GM23338 (cell line): ENCODE measurements around the gene PERM1. TPM values are rescaled to one million over a fixed set of nuclear protein-coding genes. Genes with fewer than 3 reads are reported as not detected.
A peak's percentile ranks its signal among the peaks of the same experiment; 100 is the strongest.

Experiments used
- ATAC-seq: fragments of 200-7000 bp; cut with Tn5 transposase; 3 replicates; pipeline ENCODE4 v1.9.1; 2020
- DNase-seq: peaks from one replicate; pipeline ENCODE4 v3.0.0-alpha.2; 2015; ENCODE audit warnings: low spot score
- H2AFZ ChIP-seq: fragments of 200-600 bp; sonication (generic); 2 replicates; pipeline ENCODE4 v1.8.0; 2016; ENCODE audit warnings: antibody characterized with exemption, mild to moderate bottlenecking, moderate library complexity
- H3F3A ChIP-seq: fragments of 200-600 bp; sonication (generic); replicated peaks from 2 replicates; pipeline ENCODE4 v1.8.0; 2017; ENCODE audit warnings: antibody characterized with exemption, mixed run types, low read depth
- H3K27ac ChIP-seq: fragments of 200-600 bp; sonication (generic); 2 replicates; pipeline ENCODE4 v1.6.1; 2016; ENCODE audit warnings: low read depth
- H3K27me3 ChIP-seq: fragments of 200-600 bp; sonication (generic); 2 replicates; pipeline ENCODE4 v1.8.0; 2016; ENCODE audit warnings: mild to moderate bottlenecking, mixed run types, moderate library complexity; ENCODE audit not compliant: insufficient read depth
- H3K36me3 ChIP-seq: fragments of 200-600 bp; sonication (generic); 2 replicates; pipeline ENCODE4 v1.8.0; 2016; ENCODE audit warnings: mild to moderate bottlenecking; ENCODE audit not compliant: insufficient read depth
- H3K4me1 ChIP-seq: fragments of 200-600 bp; sonication (generic); 2 replicates; pipeline ENCODE4 v1.8.0; 2016; ENCODE audit warnings: mild to moderate bottlenecking, moderate library complexity; ENCODE audit not compliant: insufficient read depth
- H3K4me2 ChIP-seq: fragments of 200-600 bp; sonication (generic); 2 replicates; pipeline ENCODE4 v1.7.1; 2017; ENCODE audit warnings: mixed run types
- H3K4me3 ChIP-seq: fragments of 200-600 bp; sonication (generic); 2 replicates; pipeline ENCODE4 v1.6.1; 2016; ENCODE audit warnings: mixed run types
- H3K79me2 ChIP-seq: fragments of 200-600 bp; sonication (generic); replicated peaks from 2 replicates; pipeline ENCODE4 v1.8.0; 2017; ENCODE audit warnings: mild to moderate bottlenecking; ENCODE audit not compliant: insufficient read depth
- H3K9me2 ChIP-seq: fragments of 200-600 bp; sonication (generic); 2 replicates; pipeline ENCODE4 v1.8.0; 2017; ENCODE audit not compliant: insufficient read depth
- H4K20me1 ChIP-seq: fragments of 200-600 bp; sonication (generic); replicated peaks from 2 replicates; pipeline ENCODE4 v1.8.0; 2017; ENCODE audit warnings: mild to moderate bottlenecking; ENCODE audit not compliant: insufficient read depth
- H3K27ac Mint-ChIP-seq: 2 replicates; pipeline ENCODE4 v1.8.0; 2020; ENCODE audit warnings: inconsistent platforms, mild to moderate bottlenecking, moderate library complexity, mixed read lengths
- H3K27me3 Mint-ChIP-seq: 3 replicates; pipeline ENCODE4 v1.8.0; 2022; ENCODE audit warnings: low read depth, mild to moderate bottlenecking, moderate library complexity, mixed read lengths, inconsistent platforms; ENCODE audit not compliant: insufficient read depth, poor library complexity
- H3K36me3 Mint-ChIP-seq: 3 replicates; pipeline ENCODE4 v1.8.0; 2021; ENCODE audit warnings: low read depth, mild to moderate bottlenecking, inconsistent platforms, moderate library complexity, mixed read lengths
- H3K4me1 Mint-ChIP-seq: 3 replicates; pipeline ENCODE4 v1.8.0; 2020; ENCODE audit warnings: mild to moderate bottlenecking, inconsistent platforms, mixed read lengths
- H3K4me3 Mint-ChIP-seq: 3 replicates; pipeline ENCODE4 v1.8.0; 2021; ENCODE audit warnings: moderate library complexity, mild to moderate bottlenecking, inconsistent platforms, mixed read lengths
- H3K9me3 Mint-ChIP-seq: 3 replicates; pipeline ENCODE4 v1.8.0; 2020; ENCODE audit warnings: moderate library complexity, mild to moderate bottlenecking, inconsistent platforms, mixed read lengths
- CREB1 ChIP-seq: fragments of 250-450 bp; sonication (Bioruptor Pico); IDR thresholded peaks from 2 replicates; pipeline ENCODE4 v1.5.0; 2020; ENCODE audit warnings: low read depth, mild to moderate bottlenecking, moderate library complexity
- EZH2 ChIP-seq: fragments of 200-600 bp; sonication (generic); IDR thresholded peaks from one replicate; pipeline ENCODE4 v1.8.0; 2017; ENCODE audit warnings: antibody characterized with exemption, mild to moderate bottlenecking, low read depth; ENCODE audit not compliant: unreplicated experiment
- EZH2phosphoT487 ChIP-seq: fragments of 200-600 bp; sonication (generic); IDR thresholded peaks from one replicate; pipeline ENCODE4 v1.8.1; 2018; ENCODE audit warnings: antibody characterized with exemption; ENCODE audit not compliant: unreplicated experiment
- JUNB ChIP-seq: IDR thresholded peaks from one replicate; pipeline ENCODE4 v1.6.1; 2016; ENCODE audit warnings: antibody characterized with exemption; ENCODE audit not compliant: unreplicated experiment
- NANOG ChIP-seq: IDR thresholded peaks from 2 replicates; pipeline ENCODE4 v1.6.1; 2016; ENCODE audit warnings: antibody characterized with exemption, borderline replicate concordance
- POLR2AphosphoS5 ChIP-seq: IDR thresholded peaks from 2 replicates; pipeline ENCODE4 v1.6.1; 2016; ENCODE audit warnings: antibody characterized with exemption, low read depth
- STAT1 ChIP-seq: IDR thresholded peaks from one replicate; pipeline ENCODE4 v1.6.1; 2016; ENCODE audit warnings: antibody characterized with exemption; ENCODE audit not compliant: unreplicated experiment
- ZNF114 ChIP-seq: fragments of 250-450 bp; sonication (Bioruptor Pico); IDR thresholded peaks from 2 replicates; pipeline ENCODE4 v1.5.0; 2020; ENCODE audit warnings: mild to moderate bottlenecking, moderate library complexity
- ZNF331 ChIP-seq: fragments of 250-450 bp; sonication (Bioruptor Pico); IDR thresholded peaks from 2 replicates; pipeline ENCODE4 v1.5.0; 2020; ENCODE audit warnings: low read depth, mild to moderate bottlenecking, moderate library complexity
- polyA plus RNA-seq: library from polyadenylated mRNA; unstranded; fragments of >200 nt; fragmentation: Nextera tagmentation; extraction: Ambion mirVana; gene quantifications from 2 replicates; pipeline ENCODE4 v1.2.1, GENCODE V29; 2016
- total RNA-seq: library from RNA; depleted of rRNA; stranded (reverse); fragments of >200 nt; shearing (Covaris generic); gene quantifications from 2 replicates; pipeline ENCODE4 v1.2.3, GENCODE V29; 2014
- TF ChIP-seq, protein P1 (sequence below): IDR thresholded peaks from 2 replicates; pipeline ENCODE4 v1.6.1; 2016; ENCODE audit warnings: antibody characterized with exemption
- TF ChIP-seq, protein P2 (sequence below): fragments of 250-450 bp; sonication (Bioruptor Pico); IDR thresholded peaks from 2 replicates; pipeline ENCODE4 v1.5.0; 2020; ENCODE audit warnings: mild to moderate bottlenecking, moderate library complexity
- TF ChIP-seq, protein P3 (sequence below): IDR thresholded peaks from one replicate; pipeline ENCODE4 v1.6.1; 2018; ENCODE audit warnings: antibody characterized with exemption; ENCODE audit not compliant: unreplicated experiment
- TF ChIP-seq, protein P4 (sequence below), 2 experiments: fragments of 200-600 bp in 1 of 2; sonication (generic) in 1 of 2; conservative IDR thresholded peaks; 2 replicates each; pipeline versions ENCODE4 v1.5.1 to v1.6.1; 2016 to 2017; ENCODE audit warnings: antibody characterized with exemption in 2 of 2, low read depth in 2 of 2, mild to moderate bottlenecking in 2 of 2, moderate library complexity in 1 of 2

PERM1 gene
- total and polyA plus RNA-seq, 2 experiments from 2014 or later: 1.1 TPM; not detected in 1

DNA sequence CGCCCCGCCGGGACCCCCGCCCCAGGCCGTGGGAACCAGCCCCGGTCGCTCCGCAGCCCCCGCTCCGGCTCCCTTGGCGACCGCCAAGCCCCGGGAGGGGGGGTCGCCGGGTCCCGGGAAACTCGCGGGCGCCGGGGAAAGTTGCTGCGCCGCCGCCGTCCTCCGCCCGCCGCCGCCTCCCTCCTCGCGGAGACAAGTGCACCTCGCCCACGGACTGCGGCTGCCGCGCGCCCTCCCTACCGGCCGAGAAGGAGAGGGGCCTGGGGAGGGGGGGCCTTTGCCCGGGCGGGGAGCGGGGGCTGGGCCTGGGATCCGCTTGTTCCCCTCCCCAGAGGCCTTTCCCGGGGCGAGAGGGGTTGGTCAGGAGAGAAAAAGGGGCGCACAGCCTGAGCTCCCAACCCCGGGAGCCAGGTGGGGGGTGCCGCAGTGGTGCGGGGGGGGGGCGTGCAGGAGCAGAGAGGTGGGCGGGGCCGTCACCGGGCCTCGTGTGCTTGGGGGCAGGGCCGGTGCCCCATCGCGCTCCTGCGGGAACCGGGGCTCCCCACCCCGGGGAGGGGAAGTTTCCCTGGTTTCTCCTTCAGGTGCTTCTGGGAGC, 38.6 kb upstream of the PERM1 start:
- 0 out of 2 replicates have a peak, but pooled peaks cover 5% of the 10 kb centered on the region for H3K79me2 ChIP-seq
- Mint-ChIP-seq H3K9me3 (no peaks in the 10 kb centered on the region; the same call in 2 of the 3 replicates), H3K36me3 (peaks cover 20% of the 10 kb centered on the region), H3K4me3 (peak overlapping the region; percentile 67; the same call in 2 of the 3 replicates), H3K27ac (no peak overlapping the region), H3K27me3 (peaks cover 23% of the 10 kb centered on the region), H3K4me1 (peaks cover 29% of the 10 kb centered on the region)
- H3F3A ChIP-seq: no peaks in the 10 kb centered on the region
- H3K27me3 ChIP-seq: peaks cover 2% of the 10 kb centered on the region; the same call in 1 of the 2 replicates
- H3K27ac ChIP-seq: no peak overlapping the region
- no peaks in the 10 kb centered on the region for H3K36me3 ChIP-seq
- H2AFZ ChIP-seq: no peak overlapping the region
- 0 out of 2 replicates have a peak, but pooled peaks cover 4% of the 10 kb centered on the region for H4K20me1 ChIP-seq
- TF ChIP-seq, protein P1, sequence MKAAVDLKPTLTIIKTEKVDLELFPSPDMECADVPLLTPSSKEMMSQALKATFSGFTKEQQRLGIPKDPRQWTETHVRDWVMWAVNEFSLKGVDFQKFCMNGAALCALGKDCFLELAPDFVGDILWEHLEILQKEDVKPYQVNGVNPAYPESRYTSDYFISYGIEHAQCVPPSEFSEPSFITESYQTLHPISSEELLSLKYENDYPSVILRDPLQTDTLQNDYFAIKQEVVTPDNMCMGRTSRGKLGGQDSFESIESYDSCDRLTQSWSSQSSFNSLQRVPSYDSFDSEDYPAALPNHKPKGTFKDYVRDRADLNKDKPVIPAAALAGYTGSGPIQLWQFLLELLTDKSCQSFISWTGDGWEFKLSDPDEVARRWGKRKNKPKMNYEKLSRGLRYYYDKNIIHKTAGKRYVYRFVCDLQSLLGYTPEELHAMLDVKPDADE: no peak
- TF ChIP-seq ZNF331 (CRISPR knock-in tag): no peak
- no peak for TF ChIP-seq NANOG
- TF ChIP-seq EZH2phosphoT487: no peak
- no peak for TF ChIP-seq ZNF114 (CRISPR knock-in tag)
- TF ChIP-seq EZH2: no peak
- TF ChIP-seq, protein P2, sequence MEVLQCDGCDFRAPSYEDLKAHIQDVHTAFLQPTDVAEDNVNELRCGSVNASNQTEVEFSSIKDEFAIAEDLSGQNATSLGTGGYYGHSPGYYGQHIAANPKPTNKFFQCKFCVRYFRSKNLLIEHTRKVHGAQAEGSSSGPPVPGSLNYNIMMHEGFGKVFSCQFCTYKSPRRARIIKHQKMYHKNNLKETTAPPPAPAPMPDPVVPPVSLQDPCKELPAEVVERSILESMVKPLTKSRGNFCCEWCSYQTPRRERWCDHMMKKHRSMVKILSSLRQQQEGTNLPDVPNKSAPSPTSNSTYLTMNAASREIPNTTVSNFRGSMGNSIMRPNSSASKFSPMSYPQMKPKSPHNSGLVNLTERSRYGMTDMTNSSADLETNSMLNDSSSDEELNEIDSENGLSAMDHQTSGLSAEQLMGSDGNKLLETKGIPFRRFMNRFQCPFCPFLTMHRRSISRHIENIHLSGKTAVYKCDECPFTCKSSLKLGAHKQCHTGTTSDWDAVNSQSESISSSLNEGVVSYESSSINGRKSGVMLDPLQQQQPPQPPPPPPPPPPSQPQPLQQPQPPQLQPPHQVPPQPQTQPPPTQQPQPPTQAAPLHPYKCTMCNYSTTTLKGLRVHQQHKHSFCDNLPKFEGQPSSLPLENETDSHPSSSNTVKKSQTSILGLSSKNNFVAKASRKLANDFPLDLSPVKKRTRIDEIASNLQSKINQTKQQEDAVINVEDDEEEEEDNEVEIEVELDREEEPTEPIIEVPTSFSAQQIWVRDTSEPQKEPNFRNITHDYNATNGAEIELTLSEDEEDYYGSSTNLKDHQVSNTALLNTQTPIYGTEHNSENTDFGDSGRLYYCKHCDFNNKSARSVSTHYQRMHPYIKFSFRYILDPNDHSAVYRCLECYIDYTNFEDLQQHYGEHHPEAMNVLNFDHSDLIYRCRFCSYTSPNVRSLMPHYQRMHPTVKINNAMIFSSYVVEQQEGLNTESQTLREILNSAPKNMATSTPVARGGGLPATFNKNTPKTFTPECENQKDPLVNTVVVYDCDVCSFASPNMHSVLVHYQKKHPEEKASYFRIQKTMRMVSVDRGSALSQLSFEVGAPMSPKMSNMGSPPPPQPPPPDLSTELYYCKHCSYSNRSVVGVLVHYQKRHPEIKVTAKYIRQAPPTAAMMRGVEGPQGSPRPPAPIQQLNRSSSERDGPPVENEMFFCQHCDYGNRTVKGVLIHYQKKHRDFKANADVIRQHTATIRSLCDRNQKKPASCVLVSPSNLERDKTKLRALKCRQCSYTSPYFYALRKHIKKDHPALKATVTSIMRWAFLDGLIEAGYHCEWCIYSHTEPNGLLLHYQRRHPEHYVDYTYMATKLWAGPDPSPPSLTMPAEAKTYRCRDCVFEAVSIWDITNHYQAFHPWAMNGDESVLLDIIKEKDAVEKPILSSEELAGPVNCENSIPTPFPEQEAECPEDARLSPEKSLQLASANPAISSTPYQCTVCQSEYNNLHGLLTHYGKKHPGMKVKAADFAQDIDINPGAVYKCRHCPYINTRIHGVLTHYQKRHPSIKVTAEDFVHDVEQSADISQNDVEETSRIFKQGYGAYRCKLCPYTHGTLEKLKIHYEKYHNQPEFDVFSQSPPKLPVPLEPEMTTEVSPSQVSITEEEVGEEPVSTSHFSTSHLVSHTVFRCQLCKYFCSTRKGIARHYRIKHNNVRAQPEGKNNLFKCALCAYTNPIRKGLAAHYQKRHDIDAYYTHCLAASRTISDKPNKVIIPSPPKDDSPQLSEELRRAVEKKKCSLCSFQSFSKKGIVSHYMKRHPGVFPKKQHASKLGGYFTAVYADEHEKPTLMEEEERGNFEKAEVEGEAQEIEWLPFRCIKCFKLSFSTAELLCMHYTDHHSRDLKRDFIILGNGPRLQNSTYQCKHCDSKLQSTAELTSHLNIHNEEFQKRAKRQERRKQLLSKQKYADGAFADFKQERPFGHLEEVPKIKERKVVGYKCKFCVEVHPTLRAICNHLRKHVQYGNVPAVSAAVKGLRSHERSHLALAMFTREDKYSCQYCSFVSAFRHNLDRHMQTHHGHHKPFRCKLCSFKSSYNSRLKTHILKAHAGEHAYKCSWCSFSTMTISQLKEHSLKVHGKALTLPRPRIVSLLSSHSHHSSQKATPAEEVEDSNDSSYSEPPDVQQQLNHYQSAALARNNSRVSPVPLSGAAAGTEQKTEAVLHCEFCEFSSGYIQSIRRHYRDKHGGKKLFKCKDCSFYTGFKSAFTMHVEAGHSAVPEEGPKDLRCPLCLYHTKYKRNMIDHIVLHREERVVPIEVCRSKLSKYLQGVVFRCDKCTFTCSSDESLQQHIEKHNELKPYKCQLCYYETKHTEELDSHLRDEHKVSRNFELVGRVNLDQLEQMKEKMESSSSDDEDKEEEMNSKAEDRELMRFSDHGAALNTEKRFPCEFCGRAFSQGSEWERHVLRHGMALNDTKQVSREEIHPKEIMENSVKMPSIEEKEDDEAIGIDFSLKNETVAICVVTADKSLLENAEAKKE (CRISPR knock-in tag): no peak
- TF ChIP-seq, protein P3, sequence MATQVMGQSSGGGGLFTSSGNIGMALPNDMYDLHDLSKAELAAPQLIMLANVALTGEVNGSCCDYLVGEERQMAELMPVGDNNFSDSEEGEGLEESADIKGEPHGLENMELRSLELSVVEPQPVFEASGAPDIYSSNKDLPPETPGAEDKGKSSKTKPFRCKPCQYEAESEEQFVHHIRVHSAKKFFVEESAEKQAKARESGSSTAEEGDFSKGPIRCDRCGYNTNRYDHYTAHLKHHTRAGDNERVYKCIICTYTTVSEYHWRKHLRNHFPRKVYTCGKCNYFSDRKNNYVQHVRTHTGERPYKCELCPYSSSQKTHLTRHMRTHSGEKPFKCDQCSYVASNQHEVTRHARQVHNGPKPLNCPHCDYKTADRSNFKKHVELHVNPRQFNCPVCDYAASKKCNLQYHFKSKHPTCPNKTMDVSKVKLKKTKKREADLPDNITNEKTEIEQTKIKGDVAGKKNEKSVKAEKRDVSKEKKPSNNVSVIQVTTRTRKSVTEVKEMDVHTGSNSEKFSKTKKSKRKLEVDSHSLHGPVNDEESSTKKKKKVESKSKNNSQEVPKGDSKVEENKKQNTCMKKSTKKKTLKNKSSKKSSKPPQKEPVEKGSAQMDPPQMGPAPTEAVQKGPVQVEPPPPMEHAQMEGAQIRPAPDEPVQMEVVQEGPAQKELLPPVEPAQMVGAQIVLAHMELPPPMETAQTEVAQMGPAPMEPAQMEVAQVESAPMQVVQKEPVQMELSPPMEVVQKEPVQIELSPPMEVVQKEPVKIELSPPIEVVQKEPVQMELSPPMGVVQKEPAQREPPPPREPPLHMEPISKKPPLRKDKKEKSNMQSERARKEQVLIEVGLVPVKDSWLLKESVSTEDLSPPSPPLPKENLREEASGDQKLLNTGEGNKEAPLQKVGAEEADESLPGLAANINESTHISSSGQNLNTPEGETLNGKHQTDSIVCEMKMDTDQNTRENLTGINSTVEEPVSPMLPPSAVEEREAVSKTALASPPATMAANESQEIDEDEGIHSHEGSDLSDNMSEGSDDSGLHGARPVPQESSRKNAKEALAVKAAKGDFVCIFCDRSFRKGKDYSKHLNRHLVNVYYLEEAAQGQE: no peak
- TF ChIP-seq STAT1: no peak
- no peak for TF ChIP-seq POLR2AphosphoS5
- no peak for TF ChIP-seq CREB1
- TF ChIP-seq JUNB: no peak
- TF ChIP-seq, protein P4, sequence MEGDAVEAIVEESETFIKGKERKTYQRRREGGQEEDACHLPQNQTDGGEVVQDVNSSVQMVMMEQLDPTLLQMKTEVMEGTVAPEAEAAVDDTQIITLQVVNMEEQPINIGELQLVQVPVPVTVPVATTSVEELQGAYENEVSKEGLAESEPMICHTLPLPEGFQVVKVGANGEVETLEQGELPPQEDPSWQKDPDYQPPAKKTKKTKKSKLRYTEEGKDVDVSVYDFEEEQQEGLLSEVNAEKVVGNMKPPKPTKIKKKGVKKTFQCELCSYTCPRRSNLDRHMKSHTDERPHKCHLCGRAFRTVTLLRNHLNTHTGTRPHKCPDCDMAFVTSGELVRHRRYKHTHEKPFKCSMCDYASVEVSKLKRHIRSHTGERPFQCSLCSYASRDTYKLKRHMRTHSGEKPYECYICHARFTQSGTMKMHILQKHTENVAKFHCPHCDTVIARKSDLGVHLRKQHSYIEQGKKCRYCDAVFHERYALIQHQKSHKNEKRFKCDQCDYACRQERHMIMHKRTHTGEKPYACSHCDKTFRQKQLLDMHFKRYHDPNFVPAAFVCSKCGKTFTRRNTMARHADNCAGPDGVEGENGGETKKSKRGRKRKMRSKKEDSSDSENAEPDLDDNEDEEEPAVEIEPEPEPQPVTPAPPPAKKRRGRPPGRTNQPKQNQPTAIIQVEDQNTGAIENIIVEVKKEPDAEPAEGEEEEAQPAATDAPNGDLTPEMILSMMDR (conservative IDR thresholded peaks at IDR 0.05; ENCODE audit: low read depth in 2 of 2): no peak
- peaks cover 37% of the 10 kb centered on the region for H3K4me1 ChIP-seq
- no peak; the same call in 2 of the 3 replicates for ATAC-seq
- H3K4me2 ChIP-seq: peak overlapping the region; percentile 94
- peak; percentile 28 for DNase-seq
- peak overlapping the region; percentile 68 for H3K4me3 ChIP-seq
- H3K9me2 ChIP-seq: no peaks in the 10 kb centered on the region
